Esophagus squamous epithelium (tissue), 4 donors: ENCODE measurements around the gene SETD1A.

Experiments used
- POLR2A ChIP-seq, 4 donors: fragments of 450-650 bp; IDR thresholded peaks; one replicate each; pipeline ENCODE4 v1.6.1; 2017; ENCODE audit warnings: antibody characterized with exemption in 4 of 4, mild to moderate bottlenecking in 4 of 4, moderate library complexity in 3 of 4
- TF ChIP-seq, protein P1 (sequence below), 6 experiments: fragments of 450-650 bp in 4 of 6; fragments of 200-600 bp in 2 of 6; sonication (generic) in 2 of 6; IDR thresholded peaks; one replicate each; pipeline ENCODE4 v1.5.1; 2016 to 2019; ENCODE audit warnings: antibody characterized with exemption in 6 of 6, mild to moderate bottlenecking in 4 of 6, moderate library complexity in 4 of 6

DNA sequence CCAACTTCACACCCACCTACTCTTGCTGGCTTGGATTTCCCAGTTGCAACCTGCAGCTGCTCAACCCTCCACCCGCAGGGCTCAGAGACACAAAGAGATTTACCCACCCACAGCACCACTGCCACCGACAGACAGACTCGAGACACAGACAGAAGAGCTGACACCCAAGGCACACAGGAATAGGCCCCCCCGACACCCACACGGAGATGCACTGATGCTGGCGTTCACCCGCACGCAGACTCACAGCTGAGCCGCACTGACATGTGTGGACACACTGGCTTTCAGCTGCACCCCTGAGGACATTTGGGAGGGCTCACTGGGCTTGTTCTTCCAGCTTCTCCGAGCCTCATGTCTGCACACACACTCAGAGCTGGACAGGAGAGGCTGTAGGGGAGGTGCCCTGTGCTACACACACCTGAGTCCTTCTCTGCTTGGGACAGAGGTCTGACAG is 44.7 kb downstream of the SETD1A start:
- peak in 1 of 4 donors; percentile 22 for TF ChIP-seq POLR2A (IDR thresholded peaks at IDR 0.05)
- TF ChIP-seq, protein P1, sequence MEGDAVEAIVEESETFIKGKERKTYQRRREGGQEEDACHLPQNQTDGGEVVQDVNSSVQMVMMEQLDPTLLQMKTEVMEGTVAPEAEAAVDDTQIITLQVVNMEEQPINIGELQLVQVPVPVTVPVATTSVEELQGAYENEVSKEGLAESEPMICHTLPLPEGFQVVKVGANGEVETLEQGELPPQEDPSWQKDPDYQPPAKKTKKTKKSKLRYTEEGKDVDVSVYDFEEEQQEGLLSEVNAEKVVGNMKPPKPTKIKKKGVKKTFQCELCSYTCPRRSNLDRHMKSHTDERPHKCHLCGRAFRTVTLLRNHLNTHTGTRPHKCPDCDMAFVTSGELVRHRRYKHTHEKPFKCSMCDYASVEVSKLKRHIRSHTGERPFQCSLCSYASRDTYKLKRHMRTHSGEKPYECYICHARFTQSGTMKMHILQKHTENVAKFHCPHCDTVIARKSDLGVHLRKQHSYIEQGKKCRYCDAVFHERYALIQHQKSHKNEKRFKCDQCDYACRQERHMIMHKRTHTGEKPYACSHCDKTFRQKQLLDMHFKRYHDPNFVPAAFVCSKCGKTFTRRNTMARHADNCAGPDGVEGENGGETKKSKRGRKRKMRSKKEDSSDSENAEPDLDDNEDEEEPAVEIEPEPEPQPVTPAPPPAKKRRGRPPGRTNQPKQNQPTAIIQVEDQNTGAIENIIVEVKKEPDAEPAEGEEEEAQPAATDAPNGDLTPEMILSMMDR (IDR thresholded peaks at IDR 0.05): no peak
